Measurements from ENCODE around the gene XRCC1. TPM values are rescaled to one million over a fixed set of nuclear protein-coding genes. Genes with fewer than 3 reads are reported as not detected.

Gene XRCC1
- polyA plus RNA-seq, 1 experiment, result 15.2 TPM

GRCh38 chr19:43499042-43499441 lies 76.3 kb downstream of the XRCC1 start:
- no peak for TF ChIP-seq CTCF (IDR thresholded peaks at IDR 0.05; ENCODE audit: low read depth, low read length)
- Histone ChIP-seq H3K27me3 (ENCODE audit: control insufficient read depth, insufficient read depth, low read length) (no peaks in the 10 kb centered on the region), H3K4me3 (ENCODE audit: low read depth, low read length) (no peak overlapping the region), H3K9me3 (ENCODE audit: control insufficient read depth, insufficient read depth, low read length) (no peaks in the 10 kb centered on the region), H3K27ac (ENCODE audit: low read depth, low read length) (no peak overlapping the region)
- ChIA-PET POLR2A (interaction anchor here (0.6 kb wide), 1 partner anchor 42 kb away, joined by 3 read pairs; no protein-coding TSS in a partner anchor), CTCF (interaction anchor here (1.0 to 1.2 kb wide), 2 partner anchors 20 to 52 kb away, joined by 3 read pairs; no protein-coding TSS in a partner anchor)
- no peak for DNase-seq (ENCODE audit: low read depth, low spot score)

GRCh38 chr19:43498233-43498842 lies 77.0 kb downstream of the XRCC1 start:
- no peak for DNase-seq (ENCODE audit: low read depth, low spot score)
- Histone ChIP-seq H3K27ac (ENCODE audit: low read depth, low read length) (no peak overlapping the region), H3K4me3 (ENCODE audit: low read depth, low read length) (no peak overlapping the region), H3K9me3 (ENCODE audit: control insufficient read depth, insufficient read depth, low read length) (no peaks in the 10 kb centered on the region), H3K27me3 (ENCODE audit: control insufficient read depth, insufficient read depth, low read length) (no peaks in the 10 kb centered on the region)
- no peak for TF ChIP-seq CTCF (IDR thresholded peaks at IDR 0.05; ENCODE audit: low read depth, low read length)
- CTCF ChIA-PET, result interaction anchor here (1.0 to 1.2 kb wide), 2 partner anchors 21 to 51 kb away, joined by 3 read pairs; no protein-coding TSS in a partner anchor
- POLR2A ChIA-PET, result interaction anchor here (0.6 kb wide), 1 partner anchor 41 kb away, joined by 3 read pairs; no protein-coding TSS in a partner anchor

GRCh38 chr19:43496960-43497359 lies 78.4 kb downstream of the XRCC1 start:
- Histone ChIP-seq H3K27ac (ENCODE audit: low read depth, low read length) (no peak overlapping the region), H3K4me3 (ENCODE audit: low read depth, low read length) (no peak overlapping the region), H3K9me3 (ENCODE audit: control insufficient read depth, insufficient read depth, low read length) (no peaks in the 10 kb centered on the region), H3K27me3 (ENCODE audit: control insufficient read depth, insufficient read depth, low read length) (no peaks in the 10 kb centered on the region)
- POLR2A ChIA-PET, result no interaction called here
- TF ChIP-seq CTCF (IDR thresholded peaks at IDR 0.05; ENCODE audit: low read depth, low read length), result no peak
- no peak for DNase-seq (ENCODE audit: low read depth, low spot score)
- CTCF ChIA-PET, result interaction anchor here (0.8 to 1.1 kb wide), 2 partner anchors 22 to 51 kb away, joined by 3 read pairs; no protein-coding TSS in a partner anchor

- no peak for DNase-seq (ENCODE audit: low read depth, low spot score)
- Histone ChIP-seq H3K27me3 (ENCODE audit: control insufficient read depth, insufficient read depth, low read length) (no peaks in the 10 kb centered on the region), H3K27ac (ENCODE audit: low read depth, low read length) (no peak overlapping the region), H3K9me3 (ENCODE audit: control insufficient read depth, insufficient read depth, low read length) (no peaks in the 10 kb centered on the region), H3K4me3 (ENCODE audit: low read depth, low read length) (no peak overlapping the region)
- no peak for TF ChIP-seq CTCF (IDR thresholded peaks at IDR 0.05; ENCODE audit: low read depth, low read length)
- ChIA-PET POLR2A (no interaction called here), CTCF (interaction anchor here (0.7 to 1.1 kb wide), 2 partner anchors 9 to 63 kb away, joined by 3 to 4 read pairs; no protein-coding TSS in a partner anchor)
These were observed 80.2 kb downstream of the XRCC1 start for GRCh38 chr19:43495082-43495481.

Other genes starting within 250 kb of the XRCC1 start
- 0.19 and 0.41 TPM in 2 replicates for gene CD177, start 221.8 kb downstream of the XRCC1 start, polyA plus RNA-seq (2011; rRNA removed)
- not detected in 2 replicates for gene TEX101, start 160.6 kb downstream of the XRCC1 start, polyA plus RNA-seq (2011; rRNA removed)
- 0.60 and 1.0 TPM in 2 replicates for gene LYPD3, start 109.9 kb downstream of the XRCC1 start, polyA plus RNA-seq (2011; rRNA removed)
- 4.2 and 5.9 TPM in 2 replicates for gene PHLDB3, start 70.8 kb downstream of the XRCC1 start, polyA plus RNA-seq (2011; rRNA removed)
- 104 and 130 TPM in 2 replicates for gene ETHE1, start 48.3 kb downstream of the XRCC1 start, polyA plus RNA-seq (2011; rRNA removed)
- 0.16 and 0.17 TPM in 2 replicates for gene ZNF575, start 42.3 kb downstream of the XRCC1 start, polyA plus RNA-seq (2011; rRNA removed)
- gene PINLYP, start 274 bp upstream of the XRCC1 start, polyA plus RNA-seq (2011; rRNA removed), result 1.8 and 2.7 TPM in 2 replicates
- 11.2 and 11.6 TPM in 2 replicates for gene IRGQ, start 20.6 kb upstream of the XRCC1 start, polyA plus RNA-seq (2011; rRNA removed)
- 9.3 and 11.3 TPM in 2 replicates for gene ZNF576, start 21.1 kb upstream of the XRCC1 start, polyA plus RNA-seq (2011; rRNA removed)
- gene SRRM5, start 36.6 kb upstream of the XRCC1 start, polyA plus RNA-seq (2011; rRNA removed), result 0.07 and 0.12 TPM in 2 replicates
- 18.7 and 23.2 TPM in 2 replicates for gene ZNF428, start 44.1 kb upstream of the XRCC1 start, polyA plus RNA-seq (2011; rRNA removed)
- 3.7 and 5.3 TPM in 2 replicates for gene CADM4, start 64.3 kb upstream of the XRCC1 start, polyA plus RNA-seq (2011; rRNA removed)
- gene PLAUR, start 94.6 kb upstream of the XRCC1 start, polyA plus RNA-seq (2011; rRNA removed), result 75.5 and 89.9 TPM in 2 replicates
- gene IRGC, start 140.5 kb upstream of the XRCC1 start, polyA plus RNA-seq (2011; rRNA removed), result not detected in 2 replicates
- gene SMG9, start 179.4 kb upstream of the XRCC1 start, polyA plus RNA-seq (2011; rRNA removed), result 9.2 and 12.1 TPM in 2 replicates
- 0.12 and 0.32 TPM in 2 replicates for gene KCNN4, start 205.4 kb upstream of the XRCC1 start, polyA plus RNA-seq (2011; rRNA removed)
- gene LYPD5, start 226.9 kb upstream of the XRCC1 start, polyA plus RNA-seq (2011; rRNA removed), result 0.66 and 0.88 TPM in 2 replicates